ENCODE measurements around the gene GNG12.

DNA sequence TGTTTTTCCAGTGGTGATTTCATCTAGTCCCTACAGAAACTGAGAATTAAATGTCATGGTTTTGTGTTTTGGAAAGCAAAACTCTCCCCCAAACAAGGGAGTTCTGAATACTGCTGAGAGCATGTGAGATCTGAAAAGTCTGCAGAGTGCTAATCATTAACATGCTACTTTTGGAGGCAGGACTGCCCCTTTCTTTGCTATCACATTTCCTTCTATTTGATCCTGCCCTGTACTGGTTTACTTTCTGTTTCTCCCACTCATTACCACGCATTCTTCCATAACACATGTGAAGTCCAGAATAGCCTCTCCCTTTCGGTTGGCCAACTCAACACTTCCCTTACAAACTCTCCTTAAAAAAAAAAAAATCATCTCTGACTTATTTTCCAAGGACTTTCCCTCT is 84.6 kb downstream of the GNG12 start:
- TF ChIP-seq, protein P1, sequence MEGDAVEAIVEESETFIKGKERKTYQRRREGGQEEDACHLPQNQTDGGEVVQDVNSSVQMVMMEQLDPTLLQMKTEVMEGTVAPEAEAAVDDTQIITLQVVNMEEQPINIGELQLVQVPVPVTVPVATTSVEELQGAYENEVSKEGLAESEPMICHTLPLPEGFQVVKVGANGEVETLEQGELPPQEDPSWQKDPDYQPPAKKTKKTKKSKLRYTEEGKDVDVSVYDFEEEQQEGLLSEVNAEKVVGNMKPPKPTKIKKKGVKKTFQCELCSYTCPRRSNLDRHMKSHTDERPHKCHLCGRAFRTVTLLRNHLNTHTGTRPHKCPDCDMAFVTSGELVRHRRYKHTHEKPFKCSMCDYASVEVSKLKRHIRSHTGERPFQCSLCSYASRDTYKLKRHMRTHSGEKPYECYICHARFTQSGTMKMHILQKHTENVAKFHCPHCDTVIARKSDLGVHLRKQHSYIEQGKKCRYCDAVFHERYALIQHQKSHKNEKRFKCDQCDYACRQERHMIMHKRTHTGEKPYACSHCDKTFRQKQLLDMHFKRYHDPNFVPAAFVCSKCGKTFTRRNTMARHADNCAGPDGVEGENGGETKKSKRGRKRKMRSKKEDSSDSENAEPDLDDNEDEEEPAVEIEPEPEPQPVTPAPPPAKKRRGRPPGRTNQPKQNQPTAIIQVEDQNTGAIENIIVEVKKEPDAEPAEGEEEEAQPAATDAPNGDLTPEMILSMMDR (IDR thresholded peaks at IDR 0.05) = no peak
- TF ChIP-seq EP300 (IDR thresholded peaks at IDR 0.05) (no peak), POLR2A (IDR thresholded peaks at IDR 0.05) (no peak), POLR2AphosphoS5 (IDR thresholded peaks at IDR 0.05) (peak in 1 of 3 donors; percentile 18)
